ENCODE results near the gene ESYT1.

DNA sequence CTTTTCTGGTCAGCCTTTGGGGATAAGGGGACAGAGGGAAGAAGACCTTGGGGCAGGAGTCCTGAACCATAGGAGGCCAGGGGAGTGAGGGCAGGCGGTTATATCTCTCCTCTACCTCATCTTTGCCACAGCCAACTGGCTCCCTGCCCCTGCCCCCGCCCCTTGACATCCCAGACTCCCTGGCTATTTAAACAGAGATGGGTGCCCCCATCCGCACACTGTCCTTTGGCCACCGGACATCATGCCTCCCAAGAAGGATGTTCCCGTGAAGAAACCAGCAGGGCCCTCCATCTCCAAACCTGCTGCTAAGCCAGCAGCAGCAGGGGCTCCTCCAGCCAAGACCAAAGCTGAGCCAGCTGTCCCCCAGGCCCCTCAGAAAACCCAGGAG is 25.6 kb downstream of the ESYT1 start:
- TF ChIP-seq GATA2 (IDR thresholded peaks at IDR 0.05; ENCODE audit: low read depth, low read length), result no peak
- TF ChIP-seq GATA3 (IDR thresholded peaks at IDR 0.05; ENCODE audit: low read depth, low read length), result no peak
